ENCODE data around the gene ELN. TPM values are rescaled to one million over a fixed set of nuclear protein-coding genes. Genes with fewer than 3 reads are reported as not detected.

The ELN gene
- total and polyA plus RNA-seq, 2 of the 8 experiments (the other 6 are each of a cell fraction or from before 2014, with no cell fraction given): 5.1 to 5.6 TPM

DNA sequence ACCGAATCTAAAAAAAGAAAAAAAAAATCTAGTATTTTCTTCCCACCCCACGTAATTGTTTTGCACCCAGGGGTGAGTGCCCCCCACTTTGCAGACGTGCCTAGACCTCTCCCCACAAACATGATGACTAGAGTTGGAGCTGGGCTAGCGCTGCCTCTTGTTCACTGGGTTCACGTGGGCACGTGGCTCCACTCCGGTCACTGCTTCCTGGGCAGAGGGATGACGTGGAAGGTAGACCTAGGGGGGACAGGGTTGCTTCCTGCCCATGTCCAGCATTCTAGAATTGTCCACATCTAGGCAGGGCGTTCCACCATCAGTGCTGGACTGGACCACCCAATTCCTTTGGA lies 54.8 kb downstream of the ELN start:
- ChIA-PET CTCF (ENCODE audit: partially characterized antibody) (interaction anchor here (0.7 to 1.7 kb wide), 4 partner anchors 11 to 124 kb away, joined by 3 to 5 read pairs (median 4); no protein-coding TSS in a partner anchor), POLR2A (ENCODE audit: partially characterized antibody) (interaction anchor here (0.6 to 5.0 kb wide), 3 partner anchors 14 to 385 kb away, joined by 3 to 18 read pairs (median 3); partner anchors contain the start of gene EIF4H)
- peaks cover 2 to 9% of the 10 kb centered on the region in 2 experiments for H4K20me1 ChIP-seq (replicated peaks in 1 of 2; ENCODE audit: control insufficient read depth in 1 of 2, insufficient read depth in 2 of 2, low read length in 2 of 2)
- H2BK20ac ChIP-seq (ENCODE audit: low read length): no peak overlapping the region
- 90% methylated on average over 9 of the region's 9 CpGs; no CpG with 5 or more reads in 1 of the 2 experiments for WGBS, 2 experiments (ENCODE audit: extremely low coverage in 1 of 2, insufficient coverage in 1 of 2, insufficient read length in 1 of 2, insufficient replicate concordance in 2 of 2, low coverage in 1 of 2, low lambda C conversion rate in 2 of 2, missing lambda C conversion rate in 1 of 2)
- no peak overlapping the region for H2AK5ac ChIP-seq (ENCODE audit: low read depth, low read length)
- 0 out of 2 replicates have a peak overlapping the region, but pooled peaks have one; percentile 6 for H2BK12ac ChIP-seq (ENCODE audit: low read depth, low read length)
- no peak overlapping the region for H3K56ac ChIP-seq (replicated peaks; ENCODE audit: insufficient read length, low read depth, low read length)
- H4K91ac ChIP-seq (replicated peaks; ENCODE audit: insufficient read length, low read length): peak overlapping the region; percentile 34
- no peak overlapping the region for H2BK15ac ChIP-seq (ENCODE audit: low read length)
- peaks cover 16% of the 10 kb centered on the region for H3K79me1 ChIP-seq (ENCODE audit: low read depth, low read length)
- H2BK120ac ChIP-seq (replicated peaks; ENCODE audit: low read depth, low read length): no peak overlapping the region
- peak overlapping the region in 3 of 4 experiments; percentile 17 to 65 (median 30); a peak in 4 of 8 replicates for H3K4me3 ChIP-seq (ENCODE audit: extremely low read depth in 1 of 4, insufficient read depth in 2 of 4, low read depth in 3 of 4, low read length in 4 of 4)
- no peak overlapping the region for H3K9ac ChIP-seq (replicated peaks in 1 of 4; ENCODE audit: extremely low read depth in 1 of 4, low read depth in 3 of 4, low read length in 3 of 4)
- H3K79me2 ChIP-seq (ENCODE audit: control insufficient read depth in 1 of 2, insufficient read depth in 2 of 2, low read length in 2 of 2): peaks cover 0 to 9% of the 10 kb centered on the region in 2 experiments; a peak in 1 of 4 replicates
- no peak overlapping the region for H2AFZ ChIP-seq (ENCODE audit: low read length)
- no peaks in the 10 kb centered on the region for H3K9me3 ChIP-seq (ENCODE audit: insufficient read depth in 2 of 2, low read depth in 1 of 2, low read length in 1 of 2)
- 0 out of 2 replicates have a peak overlapping the region, but pooled peaks have one; percentile 71 for H3K18ac ChIP-seq (ENCODE audit: extremely low read depth, low read length)
- H4K8ac ChIP-seq (ENCODE audit: extremely low read depth, insufficient read depth, low read length): no peak overlapping the region
- FAIRE-seq: no peak
- H2BK5ac ChIP-seq (ENCODE audit: low read depth, low read length): 0 out of 2 replicates have a peak overlapping the region, but pooled peaks have one; percentile 3
- no peak overlapping the region for H3K27ac ChIP-seq (ENCODE audit: low read depth, low read length)
- H3K23me2 ChIP-seq (ENCODE audit: low read depth, low read length): peaks cover 6% of the 10 kb centered on the region; the same call in 1 of the 2 replicates
- H3K4ac ChIP-seq (replicated peaks; ENCODE audit: insufficient read length, low read depth, low read length): no peak overlapping the region
- peak overlapping the region; percentile 67 to 90 for H3K4me2 ChIP-seq (ENCODE audit: insufficient read depth in 1 of 2, low read depth in 2 of 2, low read length in 2 of 2)
- no peak overlapping the region for H4K5ac ChIP-seq (ENCODE audit: insufficient read length, low read depth, low read length)
- DNase-seq (ENCODE audit: low read depth in 1 of 2, low spot score in 2 of 2): no peak
- no peaks in the 10 kb centered on the region for H3K27me3 ChIP-seq (replicated peaks in 1 of 4; ENCODE audit: control insufficient read depth in 3 of 4, extremely low read depth in 1 of 4, insufficient read depth in 3 of 4, low read length in 3 of 4)
- peaks cover 0 to 20% (median 12%) of the 10 kb centered on the region in 4 experiments; a peak in 6 of 7 replicates for H3K4me1 ChIP-seq (replicated peaks in 1 of 4; ENCODE audit: control insufficient read depth in 3 of 4, insufficient read depth in 4 of 4, low read length in 3 of 4)
- H3K14ac ChIP-seq (ENCODE audit: insufficient read length): no peak overlapping the region
- H3K36me3 ChIP-seq (ENCODE audit: control insufficient read depth in 2 of 4, insufficient read depth in 4 of 4, low read length in 3 of 4): peaks cover 0 to 9% (median 6%) of the 10 kb centered on the region in 4 experiments; a peak in 5 of 8 replicates
- no peak overlapping the region for H3K23ac ChIP-seq (ENCODE audit: insufficient read length)
- TF ChIP-seq PHF8 (conservative IDR thresholded peaks at IDR 0.05; ENCODE audit: low read depth, low read length): no peak
- no peak for TF ChIP-seq KDM5A (IDR thresholded peaks at IDR 0.05; ENCODE audit: low read length)
- TF ChIP-seq BRCA1 (IDR thresholded peaks at IDR 0.05; ENCODE audit: low read depth, low read length): no peak
- no peak for TF ChIP-seq ASH2L (IDR thresholded peaks at IDR 0.05; ENCODE audit: low read length)
- no peak for TF ChIP-seq CTBP2 (IDR thresholded peaks at IDR 0.05; ENCODE audit: borderline replicate concordance, insufficient read depth, insufficient read length, low read length)
- no peak for TF ChIP-seq SIX5 (IDR thresholded peaks at IDR 0.05; ENCODE audit: low read depth, low read length)
- TF ChIP-seq BCL11A (IDR thresholded peaks at IDR 0.05; ENCODE audit: low read depth in 2 of 2, low read length in 2 of 2): no peak
- TF ChIP-seq, protein P1, sequence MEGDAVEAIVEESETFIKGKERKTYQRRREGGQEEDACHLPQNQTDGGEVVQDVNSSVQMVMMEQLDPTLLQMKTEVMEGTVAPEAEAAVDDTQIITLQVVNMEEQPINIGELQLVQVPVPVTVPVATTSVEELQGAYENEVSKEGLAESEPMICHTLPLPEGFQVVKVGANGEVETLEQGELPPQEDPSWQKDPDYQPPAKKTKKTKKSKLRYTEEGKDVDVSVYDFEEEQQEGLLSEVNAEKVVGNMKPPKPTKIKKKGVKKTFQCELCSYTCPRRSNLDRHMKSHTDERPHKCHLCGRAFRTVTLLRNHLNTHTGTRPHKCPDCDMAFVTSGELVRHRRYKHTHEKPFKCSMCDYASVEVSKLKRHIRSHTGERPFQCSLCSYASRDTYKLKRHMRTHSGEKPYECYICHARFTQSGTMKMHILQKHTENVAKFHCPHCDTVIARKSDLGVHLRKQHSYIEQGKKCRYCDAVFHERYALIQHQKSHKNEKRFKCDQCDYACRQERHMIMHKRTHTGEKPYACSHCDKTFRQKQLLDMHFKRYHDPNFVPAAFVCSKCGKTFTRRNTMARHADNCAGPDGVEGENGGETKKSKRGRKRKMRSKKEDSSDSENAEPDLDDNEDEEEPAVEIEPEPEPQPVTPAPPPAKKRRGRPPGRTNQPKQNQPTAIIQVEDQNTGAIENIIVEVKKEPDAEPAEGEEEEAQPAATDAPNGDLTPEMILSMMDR (IDR thresholded peaks at IDR 0.05; ENCODE audit: control extremely low read depth in 1 of 3, insufficient read depth in 1 of 3, low read depth in 1 of 3, low read length in 3 of 3): no peak
- TF ChIP-seq EP300 (IDR thresholded peaks at IDR 0.05; ENCODE audit: borderline replicate concordance in 1 of 2, low read depth in 2 of 2, low read length in 2 of 2): no peak
- no peak for TF ChIP-seq YY1 (IDR thresholded peaks at IDR 0.05; ENCODE audit: low read depth, low read length)
